HG02623 (cell line): ENCODE data around the gene H19.

ENCODE experiments used
- ATAC-seq: cut with Tn5 transposase; IDR thresholded peaks from one replicate; pipeline ENCODE4 v1.9.1; 2021; ENCODE audit warnings: moderate library complexity; ENCODE audit not compliant: unreplicated experiment

H19 gene

GRCh38 chr11:1983601-1983961 lies 14.1 kb downstream of the H19 start:
- ATAC-seq, result no peak

- ATAC-seq, result no peak
These were observed 14.6 kb downstream of the H19 start for GRCh38 chr11:1982873-1983600.

- ATAC-seq, result no peak
These were observed 18.0 kb downstream of the H19 start for GRCh38 chr11:1979607-1980006.

- ATAC-seq, result no peak
These were observed 18.7 kb downstream of the H19 start for GRCh38 chr11:1978720-1979473.

- ATAC-seq, result no peak
These were observed 22.5 kb downstream of the H19 start for GRCh38 chr11:1975185-1975584.

- ATAC-seq, result no peak
These were observed 26.7 kb downstream of the H19 start for GRCh38 chr11:1970956-1971355.

- no peak for ATAC-seq
These were observed 27.9 kb downstream of the H19 start for GRCh38 chr11:1969776-1970175.

GRCh38 chr11:1969035-1969434 lies 28.6 kb downstream of the H19 start:
- ATAC-seq, result no peak

- no peak for ATAC-seq
These were observed 29.1 kb downstream of the H19 start for GRCh38 chr11:1968454-1969002.

- ATAC-seq, result no peak
These were observed 29.9 kb downstream of the H19 start for GRCh38 chr11:1967641-1968225.

GRCh38 chr11:1966531-1966930 lies 31.1 kb downstream of the H19 start:
- ATAC-seq, result no peak

GRCh38 chr11:1964955-1965354 lies 32.7 kb downstream of the H19 start:
- no peak for ATAC-seq

- no peak for ATAC-seq
These were observed 33.3 kb downstream of the H19 start for GRCh38 chr11:1964348-1964747.

- no peak for ATAC-seq
These were observed 33.8 kb downstream of the H19 start for GRCh38 chr11:1963864-1964263.

GRCh38 chr11:1959786-1960185 lies 37.9 kb downstream of the H19 start:
- ATAC-seq, result no peak

GRCh38 chr11:1958367-1958766 lies 39.3 kb downstream of the H19 start:
- no peak for ATAC-seq

- no peak for ATAC-seq
These were observed 44.0 kb downstream of the H19 start for GRCh38 chr11:1953489-1954266.

- ATAC-seq, result no peak
These were observed 44.7 kb downstream of the H19 start for GRCh38 chr11:1952806-1953482.

- no peak for ATAC-seq
These were observed 47.7 kb downstream of the H19 start for GRCh38 chr11:1949922-1950321.

GRCh38 chr11:1949302-1949701 lies 48.3 kb downstream of the H19 start:
- ATAC-seq, result no peak

GRCh38 chr11:1948389-1948788 lies 49.3 kb downstream of the H19 start:
- no peak for ATAC-seq
